Neural crest cell (in vitro differentiated cells): ENCODE measurements around the gene COPG1. TPM values are rescaled to one million over a fixed set of nuclear protein-coding genes. Genes with fewer than 3 reads are reported as not detected.

ENCODE experiments used
- DNase-seq: peaks from one replicate; pipeline ENCODE4 v3.0.0; 2021; ENCODE audit warnings: low read depth, mixed read lengths, low spot score
- H3K27ac Mint-ChIP-seq: one replicate; pipeline ENCODE4 v1.8.0; 2021; ENCODE audit warnings: mild to moderate bottlenecking, mixed read lengths; ENCODE audit not compliant: unreplicated experiment
- H3K27me3 Mint-ChIP-seq: 2 replicates; pipeline ENCODE4 v1.8.0; 2021; ENCODE audit warnings: low read depth, mild to moderate bottlenecking, mixed read lengths
- H3K36me3 Mint-ChIP-seq: 2 replicates; pipeline ENCODE4 v1.8.0; 2021; ENCODE audit warnings: low read depth, mild to moderate bottlenecking, mixed read lengths
- H3K4me1 Mint-ChIP-seq: 2 replicates; pipeline ENCODE4 v1.8.0; 2021; ENCODE audit warnings: mixed read lengths
- H3K4me3 Mint-ChIP-seq: one replicate; pipeline ENCODE4 v1.8.0; 2021; ENCODE audit warnings: mild to moderate bottlenecking, mixed read lengths
- H3K9me3 Mint-ChIP-seq: 2 replicates; pipeline ENCODE4 v1.8.0; 2021; ENCODE audit warnings: mixed read lengths
- total RNA-seq: library from RNA; stranded (reverse); gene quantifications from 2 replicates; pipeline ENCODE4 v1.2.1, GENCODE V29; 2021
- TF ChIP-seq, protein P1 (sequence below): fragments of 200-600 bp; sonication (generic); conservative IDR thresholded peaks from 2 replicates; pipeline ENCODE4 v1.5.0; 2021; ENCODE audit warnings: antibody characterized with exemption, mild to moderate bottlenecking

Gene COPG1
- total RNA-seq, 1 donor from 2014 or later = 122 TPM

DNA sequence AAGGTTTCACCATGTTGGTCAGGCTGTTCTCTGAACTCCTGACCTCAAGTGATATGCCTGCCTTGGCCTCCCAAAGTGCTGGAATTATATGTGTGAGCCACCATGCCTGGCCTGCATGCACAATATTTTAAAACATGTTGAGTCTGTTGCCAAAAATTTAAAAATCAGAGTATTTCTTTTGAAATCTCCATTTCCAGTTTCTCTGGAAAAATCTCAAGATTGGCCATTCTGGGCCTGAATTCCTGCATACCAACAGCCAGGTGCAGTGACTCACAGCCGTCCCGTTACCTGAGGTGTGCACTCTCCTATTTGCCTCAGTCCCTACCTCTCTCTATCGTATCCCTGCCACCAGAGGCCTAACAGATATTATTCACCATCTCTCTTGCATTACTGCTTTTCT is 15.0 kb upstream of the COPG1 start:
- Mint-ChIP-seq H3K4me3 (no peak overlapping the region), H3K36me3 (no peaks in the 10 kb centered on the region), H3K27ac (no peak overlapping the region)

DNA sequence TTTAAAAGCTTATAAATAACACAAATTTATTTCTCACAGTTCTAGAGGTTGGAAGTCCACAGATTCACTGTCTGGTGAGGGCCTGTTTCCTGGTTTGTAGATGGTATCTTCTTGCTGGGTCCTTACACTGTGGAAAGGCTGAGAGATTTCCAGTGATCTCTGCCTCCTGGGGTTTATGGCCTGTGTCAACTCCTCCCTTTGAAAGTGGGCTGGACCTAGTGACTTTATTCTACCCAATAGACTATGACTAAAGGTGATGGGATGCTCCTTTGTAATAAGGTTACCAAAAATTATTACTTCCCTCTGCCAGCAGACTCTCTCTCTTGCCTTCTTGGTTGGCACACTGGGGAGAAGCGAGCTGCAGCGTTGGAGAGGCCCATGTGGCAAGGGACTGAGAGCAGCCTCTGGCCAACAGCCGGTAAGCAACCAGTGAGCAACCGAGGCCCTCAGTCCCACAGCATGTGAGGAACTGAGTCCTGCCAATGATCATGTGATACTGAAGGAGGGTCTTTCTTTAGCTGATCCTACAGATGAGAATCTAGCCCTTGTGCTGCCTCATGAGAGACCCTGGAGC is 14.0 kb upstream of the COPG1 start:
- H3K4me3 Mint-ChIP-seq = no peak overlapping the region
- no peaks in the 10 kb centered on the region for H3K4me1 Mint-ChIP-seq
- no peaks in the 10 kb centered on the region for H3K9me3 Mint-ChIP-seq
- no peaks in the 10 kb centered on the region for H3K27me3 Mint-ChIP-seq
- DNase-seq = no peak
- TF ChIP-seq, protein P1, sequence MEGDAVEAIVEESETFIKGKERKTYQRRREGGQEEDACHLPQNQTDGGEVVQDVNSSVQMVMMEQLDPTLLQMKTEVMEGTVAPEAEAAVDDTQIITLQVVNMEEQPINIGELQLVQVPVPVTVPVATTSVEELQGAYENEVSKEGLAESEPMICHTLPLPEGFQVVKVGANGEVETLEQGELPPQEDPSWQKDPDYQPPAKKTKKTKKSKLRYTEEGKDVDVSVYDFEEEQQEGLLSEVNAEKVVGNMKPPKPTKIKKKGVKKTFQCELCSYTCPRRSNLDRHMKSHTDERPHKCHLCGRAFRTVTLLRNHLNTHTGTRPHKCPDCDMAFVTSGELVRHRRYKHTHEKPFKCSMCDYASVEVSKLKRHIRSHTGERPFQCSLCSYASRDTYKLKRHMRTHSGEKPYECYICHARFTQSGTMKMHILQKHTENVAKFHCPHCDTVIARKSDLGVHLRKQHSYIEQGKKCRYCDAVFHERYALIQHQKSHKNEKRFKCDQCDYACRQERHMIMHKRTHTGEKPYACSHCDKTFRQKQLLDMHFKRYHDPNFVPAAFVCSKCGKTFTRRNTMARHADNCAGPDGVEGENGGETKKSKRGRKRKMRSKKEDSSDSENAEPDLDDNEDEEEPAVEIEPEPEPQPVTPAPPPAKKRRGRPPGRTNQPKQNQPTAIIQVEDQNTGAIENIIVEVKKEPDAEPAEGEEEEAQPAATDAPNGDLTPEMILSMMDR = no peak
- H3K27ac Mint-ChIP-seq = no peak overlapping the region
- H3K36me3 Mint-ChIP-seq = no peaks in the 10 kb centered on the region

More for the DNA sequence above, 15.0 kb upstream of the COPG1 start:
- TF ChIP-seq, protein P1 = no peak
- DNase-seq = no peak
- Mint-ChIP-seq H3K4me1 (no peaks in the 10 kb centered on the region), H3K9me3 (no peaks in the 10 kb centered on the region), H3K27me3 (no peaks in the 10 kb centered on the region)

GRCh38 chr3:129238945-129239705 is 10.3 kb upstream of the COPG1 start:
- H3K9me3 Mint-ChIP-seq = peaks cover 3% of the 10 kb centered on the region
- no peaks in the 10 kb centered on the region for H3K36me3 Mint-ChIP-seq
- DNase-seq = no peak
- H3K27me3 Mint-ChIP-seq = no peaks in the 10 kb centered on the region
- TF ChIP-seq, protein P1 = no peak
- H3K4me1 Mint-ChIP-seq = no peaks in the 10 kb centered on the region
- no peak overlapping the region for H3K27ac Mint-ChIP-seq
- H3K4me3 Mint-ChIP-seq = no peak overlapping the region

GRCh38 chr3:129239991-129240390 is 9.4 kb upstream of the COPG1 start:
- TF ChIP-seq, protein P1 = no peak
- Mint-ChIP-seq H3K27ac (no peak overlapping the region), H3K4me3 (no peak overlapping the region), H3K36me3 (no peaks in the 10 kb centered on the region), H3K9me3 (peaks cover 3% of the 10 kb centered on the region), H3K4me1 (no peaks in the 10 kb centered on the region), H3K27me3 (no peaks in the 10 kb centered on the region)
- DNase-seq = no peak

DNA sequence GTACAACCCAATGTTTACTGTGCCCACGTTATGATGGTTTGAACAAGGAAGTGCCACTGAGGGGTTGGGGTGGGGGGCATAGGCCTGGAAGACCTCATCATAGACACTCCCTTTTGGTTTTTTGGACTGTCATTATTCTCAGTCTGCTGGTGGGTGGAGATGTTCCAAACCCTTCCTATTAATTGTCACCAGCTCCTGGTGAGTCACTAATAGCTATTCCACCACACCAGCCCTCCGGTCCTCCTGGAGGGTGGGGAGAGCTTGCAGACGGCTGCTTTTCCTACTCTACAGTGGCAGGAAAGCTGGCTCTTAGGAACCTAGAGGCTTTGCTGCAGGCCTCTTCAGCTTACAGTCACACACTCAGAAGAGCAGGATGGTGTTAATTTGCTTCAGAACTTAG is 9.0 kb upstream of the COPG1 start:
- no peaks in the 10 kb centered on the region for H3K36me3 Mint-ChIP-seq
- TF ChIP-seq, protein P1 = no peak
- H3K9me3 Mint-ChIP-seq = peaks cover 3% of the 10 kb centered on the region
- no peak for DNase-seq
- H3K4me3 Mint-ChIP-seq = no peak overlapping the region
- no peaks in the 10 kb centered on the region for H3K27me3 Mint-ChIP-seq
- H3K4me1 Mint-ChIP-seq = peaks cover under 1% of the 10 kb centered on the region
- no peak overlapping the region for H3K27ac Mint-ChIP-seq
